GM23338 (cell line): ENCODE measurements around the gene TTLL8. TPM values are rescaled to one million over a fixed set of nuclear protein-coding genes. Genes with fewer than 3 reads are reported as not detected.

Source experiments
- ATAC-seq: fragments of 200-7000 bp; cut with Tn5 transposase; 3 replicates; pipeline ENCODE4 v1.9.1; 2020
- DNase-seq: peaks from one replicate; pipeline ENCODE4 v3.0.0-alpha.2; 2015; ENCODE audit warnings: low spot score
- H2AFZ ChIP-seq: fragments of 200-600 bp; sonication (generic); 2 replicates; pipeline ENCODE4 v1.8.0; 2016; ENCODE audit warnings: antibody characterized with exemption, mild to moderate bottlenecking, moderate library complexity
- H3F3A ChIP-seq: fragments of 200-600 bp; sonication (generic); replicated peaks from 2 replicates; pipeline ENCODE4 v1.8.0; 2017; ENCODE audit warnings: antibody characterized with exemption, mixed run types, low read depth
- H3K27ac ChIP-seq: fragments of 200-600 bp; sonication (generic); 2 replicates; pipeline ENCODE4 v1.6.1; 2016; ENCODE audit warnings: low read depth
- H3K27me3 ChIP-seq: fragments of 200-600 bp; sonication (generic); 2 replicates; pipeline ENCODE4 v1.8.0; 2016; ENCODE audit warnings: mild to moderate bottlenecking, mixed run types, moderate library complexity; ENCODE audit not compliant: insufficient read depth
- H3K36me3 ChIP-seq: fragments of 200-600 bp; sonication (generic); 2 replicates; pipeline ENCODE4 v1.8.0; 2016; ENCODE audit warnings: mild to moderate bottlenecking; ENCODE audit not compliant: insufficient read depth
- H3K4me1 ChIP-seq: fragments of 200-600 bp; sonication (generic); 2 replicates; pipeline ENCODE4 v1.8.0; 2016; ENCODE audit warnings: mild to moderate bottlenecking, moderate library complexity; ENCODE audit not compliant: insufficient read depth
- H3K4me2 ChIP-seq: fragments of 200-600 bp; sonication (generic); 2 replicates; pipeline ENCODE4 v1.7.1; 2017; ENCODE audit warnings: mixed run types
- H3K4me3 ChIP-seq: fragments of 200-600 bp; sonication (generic); 2 replicates; pipeline ENCODE4 v1.6.1; 2016; ENCODE audit warnings: mixed run types
- H3K79me2 ChIP-seq: fragments of 200-600 bp; sonication (generic); replicated peaks from 2 replicates; pipeline ENCODE4 v1.8.0; 2017; ENCODE audit warnings: mild to moderate bottlenecking; ENCODE audit not compliant: insufficient read depth
- H3K9me2 ChIP-seq: fragments of 200-600 bp; sonication (generic); 2 replicates; pipeline ENCODE4 v1.8.0; 2017; ENCODE audit not compliant: insufficient read depth
- H4K20me1 ChIP-seq: fragments of 200-600 bp; sonication (generic); replicated peaks from 2 replicates; pipeline ENCODE4 v1.8.0; 2017; ENCODE audit warnings: mild to moderate bottlenecking; ENCODE audit not compliant: insufficient read depth
- H3K27ac Mint-ChIP-seq: 2 replicates; pipeline ENCODE4 v1.8.0; 2020; ENCODE audit warnings: inconsistent platforms, mild to moderate bottlenecking, moderate library complexity, mixed read lengths
- H3K27me3 Mint-ChIP-seq: 3 replicates; pipeline ENCODE4 v1.8.0; 2022; ENCODE audit warnings: low read depth, mild to moderate bottlenecking, moderate library complexity, mixed read lengths, inconsistent platforms; ENCODE audit not compliant: insufficient read depth, poor library complexity
- H3K36me3 Mint-ChIP-seq: 3 replicates; pipeline ENCODE4 v1.8.0; 2021; ENCODE audit warnings: low read depth, mild to moderate bottlenecking, inconsistent platforms, moderate library complexity, mixed read lengths
- H3K4me1 Mint-ChIP-seq: 3 replicates; pipeline ENCODE4 v1.8.0; 2020; ENCODE audit warnings: mild to moderate bottlenecking, inconsistent platforms, mixed read lengths
- H3K4me3 Mint-ChIP-seq: 3 replicates; pipeline ENCODE4 v1.8.0; 2021; ENCODE audit warnings: moderate library complexity, mild to moderate bottlenecking, inconsistent platforms, mixed read lengths
- H3K9me3 Mint-ChIP-seq: 3 replicates; pipeline ENCODE4 v1.8.0; 2020; ENCODE audit warnings: moderate library complexity, mild to moderate bottlenecking, inconsistent platforms, mixed read lengths
- CREB1 ChIP-seq: fragments of 250-450 bp; sonication (Bioruptor Pico); IDR thresholded peaks from 2 replicates; pipeline ENCODE4 v1.5.0; 2020; ENCODE audit warnings: low read depth, mild to moderate bottlenecking, moderate library complexity
- EZH2 ChIP-seq: fragments of 200-600 bp; sonication (generic); IDR thresholded peaks from one replicate; pipeline ENCODE4 v1.8.0; 2017; ENCODE audit warnings: antibody characterized with exemption, mild to moderate bottlenecking, low read depth; ENCODE audit not compliant: unreplicated experiment
- EZH2phosphoT487 ChIP-seq: fragments of 200-600 bp; sonication (generic); IDR thresholded peaks from one replicate; pipeline ENCODE4 v1.8.1; 2018; ENCODE audit warnings: antibody characterized with exemption; ENCODE audit not compliant: unreplicated experiment
- JUNB ChIP-seq: IDR thresholded peaks from one replicate; pipeline ENCODE4 v1.6.1; 2016; ENCODE audit warnings: antibody characterized with exemption; ENCODE audit not compliant: unreplicated experiment
- NANOG ChIP-seq: IDR thresholded peaks from 2 replicates; pipeline ENCODE4 v1.6.1; 2016; ENCODE audit warnings: antibody characterized with exemption, borderline replicate concordance
- POLR2AphosphoS5 ChIP-seq: IDR thresholded peaks from 2 replicates; pipeline ENCODE4 v1.6.1; 2016; ENCODE audit warnings: antibody characterized with exemption, low read depth
- STAT1 ChIP-seq: IDR thresholded peaks from one replicate; pipeline ENCODE4 v1.6.1; 2016; ENCODE audit warnings: antibody characterized with exemption; ENCODE audit not compliant: unreplicated experiment
- ZNF114 ChIP-seq: fragments of 250-450 bp; sonication (Bioruptor Pico); IDR thresholded peaks from 2 replicates; pipeline ENCODE4 v1.5.0; 2020; ENCODE audit warnings: mild to moderate bottlenecking, moderate library complexity
- ZNF331 ChIP-seq: fragments of 250-450 bp; sonication (Bioruptor Pico); IDR thresholded peaks from 2 replicates; pipeline ENCODE4 v1.5.0; 2020; ENCODE audit warnings: low read depth, mild to moderate bottlenecking, moderate library complexity
- ZNF462 ChIP-seq: fragments of 250-450 bp; sonication (Bioruptor Pico); IDR thresholded peaks from 2 replicates; pipeline ENCODE4 v1.5.0; 2020; ENCODE audit warnings: mild to moderate bottlenecking, moderate library complexity
- polyA plus RNA-seq: library from polyadenylated mRNA; unstranded; fragments of >200 nt; fragmentation: Nextera tagmentation; extraction: Ambion mirVana; gene quantifications from 2 replicates; pipeline ENCODE4 v1.2.1, GENCODE V29; 2016
- total RNA-seq: library from RNA; depleted of rRNA; stranded (reverse); fragments of >200 nt; shearing (Covaris generic); gene quantifications from 2 replicates; pipeline ENCODE4 v1.2.3, GENCODE V29; 2014
- TF ChIP-seq, protein P1 (sequence below), 2 experiments: fragments of 200-600 bp in 1 of 2; sonication (generic) in 1 of 2; conservative IDR thresholded peaks; 2 replicates each; pipeline versions ENCODE4 v1.5.1 to v1.6.1; 2016 to 2017; ENCODE audit warnings: antibody characterized with exemption in 2 of 2, low read depth in 2 of 2, mild to moderate bottlenecking in 2 of 2, moderate library complexity in 1 of 2
- TF ChIP-seq, protein P2 (sequence below): IDR thresholded peaks from 2 replicates; pipeline ENCODE4 v1.6.1; 2016; ENCODE audit warnings: antibody characterized with exemption
- TF ChIP-seq, protein P3 (sequence below): IDR thresholded peaks from one replicate; pipeline ENCODE4 v1.6.1; 2018; ENCODE audit warnings: antibody characterized with exemption; ENCODE audit not compliant: unreplicated experiment

Gene TTLL8
- total and polyA plus RNA-seq, 2 experiments from 2014 or later: not detected

DNA sequence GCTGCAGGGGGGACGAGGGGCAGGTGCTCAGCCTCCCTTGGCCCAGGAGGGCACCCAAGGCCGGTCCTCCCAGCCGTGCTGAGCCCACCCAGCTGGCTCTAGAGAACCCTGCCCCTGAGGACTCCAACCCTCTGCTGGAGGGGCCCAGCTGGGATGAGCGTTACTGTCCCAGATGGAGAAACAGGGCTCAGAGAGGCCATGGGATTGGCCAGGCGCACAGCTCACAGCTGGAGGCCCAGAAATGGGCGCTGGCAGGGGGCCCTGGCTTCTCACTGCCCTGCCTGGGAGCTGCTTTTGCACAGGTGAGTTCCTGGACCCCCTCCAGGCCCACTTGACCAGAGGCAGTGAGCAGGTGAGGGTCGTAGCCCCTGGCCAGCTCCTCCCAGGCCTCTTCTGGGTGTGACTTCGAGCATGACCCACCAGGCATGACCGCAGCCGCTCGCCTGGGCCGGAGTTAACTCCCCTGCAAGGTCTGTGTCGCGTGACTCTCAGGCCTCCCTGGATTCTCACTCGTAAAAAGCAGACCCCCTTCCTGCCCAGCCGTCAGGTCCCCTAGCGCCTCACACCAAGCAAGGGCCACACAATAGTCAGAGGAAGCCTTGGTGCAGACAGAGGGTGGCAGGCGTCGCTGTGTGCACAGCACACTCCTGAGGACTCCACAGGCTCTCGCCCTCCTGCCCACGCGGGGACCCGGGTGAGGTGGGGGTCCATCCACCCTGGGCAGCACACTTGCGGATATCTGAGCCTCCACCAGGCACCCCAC, 25.8 kb downstream of the TTLL8 start:
- Histone ChIP-seq H3K27me3 (peaks cover 17% of the 10 kb centered on the region; the same call in 1 of the 2 replicates), H3K9me2 (no peaks in the 10 kb centered on the region), H3K4me2 (no peak overlapping the region), H4K20me1 (no peaks in the 10 kb centered on the region), H3K79me2 (no peaks in the 10 kb centered on the region), H3K27ac (no peak overlapping the region), H3K4me3 (no peak overlapping the region), H3K4me1 (no peaks in the 10 kb centered on the region), H3K36me3 (no peaks in the 10 kb centered on the region), H2AFZ (no peak overlapping the region), H3F3A (no peaks in the 10 kb centered on the region)
- H3K4me3 Mint-ChIP-seq: no peak overlapping the region
- H3K9me3 Mint-ChIP-seq: no peaks in the 10 kb centered on the region
- no peak overlapping the region for H3K27ac Mint-ChIP-seq
- ATAC-seq (no peak), DNase-seq (no peak)
- TF ChIP-seq, protein P1, sequence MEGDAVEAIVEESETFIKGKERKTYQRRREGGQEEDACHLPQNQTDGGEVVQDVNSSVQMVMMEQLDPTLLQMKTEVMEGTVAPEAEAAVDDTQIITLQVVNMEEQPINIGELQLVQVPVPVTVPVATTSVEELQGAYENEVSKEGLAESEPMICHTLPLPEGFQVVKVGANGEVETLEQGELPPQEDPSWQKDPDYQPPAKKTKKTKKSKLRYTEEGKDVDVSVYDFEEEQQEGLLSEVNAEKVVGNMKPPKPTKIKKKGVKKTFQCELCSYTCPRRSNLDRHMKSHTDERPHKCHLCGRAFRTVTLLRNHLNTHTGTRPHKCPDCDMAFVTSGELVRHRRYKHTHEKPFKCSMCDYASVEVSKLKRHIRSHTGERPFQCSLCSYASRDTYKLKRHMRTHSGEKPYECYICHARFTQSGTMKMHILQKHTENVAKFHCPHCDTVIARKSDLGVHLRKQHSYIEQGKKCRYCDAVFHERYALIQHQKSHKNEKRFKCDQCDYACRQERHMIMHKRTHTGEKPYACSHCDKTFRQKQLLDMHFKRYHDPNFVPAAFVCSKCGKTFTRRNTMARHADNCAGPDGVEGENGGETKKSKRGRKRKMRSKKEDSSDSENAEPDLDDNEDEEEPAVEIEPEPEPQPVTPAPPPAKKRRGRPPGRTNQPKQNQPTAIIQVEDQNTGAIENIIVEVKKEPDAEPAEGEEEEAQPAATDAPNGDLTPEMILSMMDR (conservative IDR thresholded peaks at IDR 0.05; ENCODE audit: low read depth in 2 of 2): no peak
- TF ChIP-seq ZNF114 (CRISPR knock-in tag): no peak
- TF ChIP-seq POLR2AphosphoS5: no peak
- no peak for TF ChIP-seq EZH2phosphoT487
- TF ChIP-seq, protein P2, sequence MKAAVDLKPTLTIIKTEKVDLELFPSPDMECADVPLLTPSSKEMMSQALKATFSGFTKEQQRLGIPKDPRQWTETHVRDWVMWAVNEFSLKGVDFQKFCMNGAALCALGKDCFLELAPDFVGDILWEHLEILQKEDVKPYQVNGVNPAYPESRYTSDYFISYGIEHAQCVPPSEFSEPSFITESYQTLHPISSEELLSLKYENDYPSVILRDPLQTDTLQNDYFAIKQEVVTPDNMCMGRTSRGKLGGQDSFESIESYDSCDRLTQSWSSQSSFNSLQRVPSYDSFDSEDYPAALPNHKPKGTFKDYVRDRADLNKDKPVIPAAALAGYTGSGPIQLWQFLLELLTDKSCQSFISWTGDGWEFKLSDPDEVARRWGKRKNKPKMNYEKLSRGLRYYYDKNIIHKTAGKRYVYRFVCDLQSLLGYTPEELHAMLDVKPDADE: no peak
- no peak for TF ChIP-seq ZNF462 (CRISPR knock-in tag)
- TF ChIP-seq, protein P3, sequence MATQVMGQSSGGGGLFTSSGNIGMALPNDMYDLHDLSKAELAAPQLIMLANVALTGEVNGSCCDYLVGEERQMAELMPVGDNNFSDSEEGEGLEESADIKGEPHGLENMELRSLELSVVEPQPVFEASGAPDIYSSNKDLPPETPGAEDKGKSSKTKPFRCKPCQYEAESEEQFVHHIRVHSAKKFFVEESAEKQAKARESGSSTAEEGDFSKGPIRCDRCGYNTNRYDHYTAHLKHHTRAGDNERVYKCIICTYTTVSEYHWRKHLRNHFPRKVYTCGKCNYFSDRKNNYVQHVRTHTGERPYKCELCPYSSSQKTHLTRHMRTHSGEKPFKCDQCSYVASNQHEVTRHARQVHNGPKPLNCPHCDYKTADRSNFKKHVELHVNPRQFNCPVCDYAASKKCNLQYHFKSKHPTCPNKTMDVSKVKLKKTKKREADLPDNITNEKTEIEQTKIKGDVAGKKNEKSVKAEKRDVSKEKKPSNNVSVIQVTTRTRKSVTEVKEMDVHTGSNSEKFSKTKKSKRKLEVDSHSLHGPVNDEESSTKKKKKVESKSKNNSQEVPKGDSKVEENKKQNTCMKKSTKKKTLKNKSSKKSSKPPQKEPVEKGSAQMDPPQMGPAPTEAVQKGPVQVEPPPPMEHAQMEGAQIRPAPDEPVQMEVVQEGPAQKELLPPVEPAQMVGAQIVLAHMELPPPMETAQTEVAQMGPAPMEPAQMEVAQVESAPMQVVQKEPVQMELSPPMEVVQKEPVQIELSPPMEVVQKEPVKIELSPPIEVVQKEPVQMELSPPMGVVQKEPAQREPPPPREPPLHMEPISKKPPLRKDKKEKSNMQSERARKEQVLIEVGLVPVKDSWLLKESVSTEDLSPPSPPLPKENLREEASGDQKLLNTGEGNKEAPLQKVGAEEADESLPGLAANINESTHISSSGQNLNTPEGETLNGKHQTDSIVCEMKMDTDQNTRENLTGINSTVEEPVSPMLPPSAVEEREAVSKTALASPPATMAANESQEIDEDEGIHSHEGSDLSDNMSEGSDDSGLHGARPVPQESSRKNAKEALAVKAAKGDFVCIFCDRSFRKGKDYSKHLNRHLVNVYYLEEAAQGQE: no peak
- TF ChIP-seq JUNB: no peak
- no peak for TF ChIP-seq STAT1
- no peak for TF ChIP-seq EZH2
- no peak for TF ChIP-seq ZNF331 (CRISPR knock-in tag)
- no peak for TF ChIP-seq CREB1 (CRISPR knock-in tag)
- TF ChIP-seq NANOG: no peak
- no peaks in the 10 kb centered on the region for H3K36me3 Mint-ChIP-seq
- peaks cover 15% of the 10 kb centered on the region for H3K27me3 Mint-ChIP-seq
- no peaks in the 10 kb centered on the region for H3K4me1 Mint-ChIP-seq
